HG03097 (cell line): ENCODE measurements around the gene PHOSPHO2.

ENCODE experiments used
- ATAC-seq: cut with Tn5 transposase; IDR thresholded peaks from one replicate; pipeline ENCODE4 v1.9.1; 2021; ENCODE audit not compliant: unreplicated experiment, low FRiP score

PHOSPHO2 gene

GRCh38 chr2:169694113-169694893 is at the start of gene PHOSPHO2, which contains the start of gene CFAP210:
TSS of gene PHOSPHO2 (plus strand) at chr2:169694469. CDS start at chr2:169700972, 6,503 bp downstream.
TSS of gene CFAP210 (minus strand) at chr2:169694405. CDS start at chr2:169694327, 78 bp downstream.
- ATAC-seq, result peak; percentile 95

- no peak for ATAC-seq
Measured at GRCh38 chr2:169647496-169647895, 46.8 kb upstream of the PHOSPHO2 start.

- ATAC-seq, result no peak
Measured at GRCh38 chr2:169649278-169649677, 45.0 kb upstream of the PHOSPHO2 start.

GRCh38 chr2:169653636-169654035 is 40.6 kb upstream of the PHOSPHO2 start:
- no peak for ATAC-seq

- no peak for ATAC-seq
Measured at GRCh38 chr2:169656164-169656563, 38.1 kb upstream of the PHOSPHO2 start.

GRCh38 chr2:169658877-169659276 is 35.4 kb upstream of the PHOSPHO2 start:
- ATAC-seq, result no peak

- no peak for ATAC-seq
Measured at GRCh38 chr2:169659320-169659719, 34.9 kb upstream of the PHOSPHO2 start.

GRCh38 chr2:169661265-169661664 is 33.0 kb upstream of the PHOSPHO2 start:
- ATAC-seq, result no peak

- ATAC-seq, result no peak
Measured at GRCh38 chr2:169662744-169663143, 31.5 kb upstream of the PHOSPHO2 start.

GRCh38 chr2:169663247-169663646 is 31.0 kb upstream of the PHOSPHO2 start:
- ATAC-seq, result no peak

GRCh38 chr2:169664600-169664977 is 29.7 kb upstream of the PHOSPHO2 start:
- ATAC-seq, result no peak

- no peak for ATAC-seq
Measured at GRCh38 chr2:169664978-169665930, 29.0 kb upstream of the PHOSPHO2 start.

- ATAC-seq, result no peak
Measured at GRCh38 chr2:169667583-169667982, 26.7 kb upstream of the PHOSPHO2 start.

- ATAC-seq, result no peak
Measured at GRCh38 chr2:169670215-169670651, 24.0 kb upstream of the PHOSPHO2 start.

- ATAC-seq, result no peak
Measured at GRCh38 chr2:169670937-169671336, 23.3 kb upstream of the PHOSPHO2 start.

- ATAC-seq, result no peak
Measured at GRCh38 chr2:169672406-169672805, 21.9 kb upstream of the PHOSPHO2 start.

- no peak for ATAC-seq
Measured at GRCh38 chr2:169673106-169673505, 21.2 kb upstream of the PHOSPHO2 start.

GRCh38 chr2:169673921-169674320 is 20.3 kb upstream of the PHOSPHO2 start:
- ATAC-seq, result no peak

GRCh38 chr2:169676357-169676756 is 17.9 kb upstream of the PHOSPHO2 start:
- ATAC-seq, result no peak

- no peak for ATAC-seq
Measured at GRCh38 chr2:169676850-169677249, 17.4 kb upstream of the PHOSPHO2 start.

GRCh38 chr2:169683054-169683424 is 11.2 kb upstream of the PHOSPHO2 start:
- no peak for ATAC-seq
